Heart left ventricle (tissue), 16 donors: ENCODE results near the gene GCSH. TPM values are rescaled to one million over a fixed set of nuclear protein-coding genes. Genes with fewer than 3 reads are reported as not detected.

Experiments
- ATAC-seq, 4 donors: fragments of 200-7000 bp; cut with Tn5 transposase; one replicate each; pipeline ENCODE4 v1.9.1; 2020 to 2022; ENCODE audit warnings: moderate library complexity in 4 of 4, mild to moderate bottlenecking in 3 of 4, moderate number of reproducible peaks in 1 of 4
- DNase-seq, 5 donors: peaks; one replicate each; pipeline ENCODE4 v3.0.0-alpha.2; 2020
- H3K27ac ChIP-seq, 12 donors: fragments of 200-600 bp; sonication (generic) in 4 of 12; one replicate each; pipeline versions ENCODE4 v1.5.0 to v1.8.0; 2016 to 2022; ENCODE audit warnings: mild to moderate bottlenecking in 2 of 12
- H3K27me3 ChIP-seq, 9 donors: fragments of 200-600 bp; sonication (generic) in 2 of 9; one replicate each; pipeline versions ENCODE4 v1.5.1 to v1.8.0; 2016 to 2022; ENCODE audit warnings: mild to moderate bottlenecking in 3 of 9
- H3K36me3 ChIP-seq, 9 donors: fragments of 200-600 bp; sonication (generic) in 2 of 9; one replicate each; pipeline versions ENCODE4 v1.5.0 to v1.8.0; 2018 to 2022; ENCODE audit warnings: mild to moderate bottlenecking in 2 of 9
- H3K4me1 ChIP-seq, 12 donors: fragments of 200-600 bp; sonication (generic) in 4 of 12; one replicate each; pipeline versions ENCODE4 v1.5.0 to v1.8.0; 2016 to 2022; ENCODE audit warnings: mild to moderate bottlenecking in 3 of 12
- H3K4me3 ChIP-seq, 12 donors: fragments of 200-600 bp; sonication (generic) in 4 of 12; one replicate each; pipeline versions ENCODE4 v1.5.0 to v1.8.0; 2017 to 2022; ENCODE audit warnings: mild to moderate bottlenecking in 9 of 12, moderate library complexity in 4 of 12
- H3K9me3 ChIP-seq, 12 donors: fragments of 200-600 bp; sonication (generic) in 4 of 12; one replicate each; pipeline versions ENCODE4 v1.5.0 to v1.8.0; 2016 to 2022; ENCODE audit warnings: mild to moderate bottlenecking in 1 of 12
- CTCF ChIP-seq, 12 donors: fragments of 200-600 bp; sonication (generic) in 4 of 12; IDR thresholded peaks; one replicate each; pipeline versions ENCODE4 v1.5.0 to v1.8.0; 2018 to 2022; ENCODE audit warnings: antibody characterized with exemption in 12 of 12, mild to moderate bottlenecking in 5 of 12
- POLR2A ChIP-seq, 2 donors: fragments of 450-650 bp; IDR thresholded peaks; one replicate each; pipeline ENCODE4 v1.6.1; 2017; ENCODE audit warnings: antibody characterized with exemption in 2 of 2, mild to moderate bottlenecking in 2 of 2, moderate library complexity in 2 of 2
- WGBS, 4 donors: extraction: QIAGEN DNeasy Blood & Tissue Kit in 2 of 4; methylation state at CpG; one replicate each; pipeline versions ENCODE4 v1.1.5 to v1.1.7; 2013 to 2018; 5-methylcytosine and 5-hydroxymethylcytosine counted together
- intact Hi-C, 10 donors: fragments of 100-400 bp; cut with DNase I; formaldehyde crosslinking; loops; one replicate each; pipeline versions ENCODE4 v1.11.1 to v1.14.2; 2022
- polyA plus RNA-seq, 2 donors: library from polyadenylated mRNA; stranded (reverse); fragments of 200-250 nt; gene quantifications; one replicate each; pipeline ENCODE4 v1.2.3, GENCODE V29; 2013
- total RNA-seq, 9 donors: library from RNA; depleted of rRNA in 2 of 9; stranded (reverse); fragments of >200 nt in 2 of 9; fragmentation: NEBNext Ultra II Directional in 3 of 9; extraction: Animal tissue kit (Norgen Biotek cat#: 25700) in 3 of 9; gene quantifications; one replicate each; pipeline versions ENCODE4 v1.1.0 to v1.2.4, GENCODE V29; 2016 to 2023
- donor health status: ischemic (EF 13 %, LVEDD 7.1; RV severe dilation, severe dysfunction).
- donor health status: healthy with polysubstance abuse.
- donor health status: DM: no; HTN: yes; CAD: no.
- donor health status: DM: no; HTN: no; CAD: no.
- donor health status: ischemic (EF 25% LVEDD 6.9; RV normal size, moderate dysfunction).
- donor health status: ischemic (EF 25% LVEDD 5.7; RV mildly dilated, moderate dysfunction).
- donor health status: healthy.
- donor health status: DM: yes; HTN: yes; CAD: no.
- donor health status: ischemic (EF 35%, LVEDD 5.7; RV mildly dilated, moderate dysfunction).
- donor health status: nonischemic (EF 11% LVEDD 7.7; RV severe dilation, severe dysfunction).
- donor health status: DM: yes; HTN: yes; CAD: no.
- donor health status: PGD.
- donor health status: ischemic (EF 29% LVEDD 5.4; RV normal size, mild dysfunction).
- donor health status: nonischemic (EF 23%, LVEDD 6.1; RV moderate dilation, normal function).

GCSH gene
- total and polyA plus RNA-seq, 11 donors, result 22.3 to 51.2 (median 40.1) TPM

- no peak for DNase-seq
- no peak for TF ChIP-seq CTCF (IDR thresholded peaks at IDR 0.05)
- TF ChIP-seq POLR2A (IDR thresholded peaks at IDR 0.05), result no peak
- ATAC-seq, result no peak
- no peaks in the 10 kb centered on the region for H3K9me3 ChIP-seq
- intact Hi-C loops, result no loop called here
- no peak overlapping the region for H3K27ac ChIP-seq
- H3K4me3 ChIP-seq, result no peak overlapping the region
- no peaks in the 10 kb centered on the region for H3K27me3 ChIP-seq
- peaks cover 0 to 5% (median 0%) of the 10 kb centered on the region in 9 donors for H3K36me3 ChIP-seq
- H3K4me1 ChIP-seq, result no peaks in the 10 kb centered on the region
- 52 to 70% (median 58%) methylated on average over 12 of the region's 12 CpGs for WGBS, 4 donors
Observed at GRCh38 chr16:81136390-81137335, 40.5 kb upstream of the GCSH start.

GRCh38 chr16:81130126-81130525 is 33.9 kb upstream of the GCSH start:
- TF ChIP-seq POLR2A (IDR thresholded peaks at IDR 0.05), result no peak
- no peak for TF ChIP-seq CTCF (IDR thresholded peaks at IDR 0.05)
- Histone ChIP-seq H3K27ac (no peak overlapping the region), H3K27me3 (no peaks in the 10 kb centered on the region), H3K4me3 (no peak overlapping the region), H3K36me3 (peaks cover 0 to 6% (median 0%) of the 10 kb centered on the region in 9 donors), H3K9me3 (no peaks in the 10 kb centered on the region), H3K4me1 (no peaks in the 10 kb centered on the region)
- intact Hi-C loops, result no loop called here
- WGBS, 4 donors, result 86 to 98% (median 89%) methylated on average over 6 of the region's 6 CpGs
- DNase-seq (no peak), ATAC-seq (no peak)

GRCh38 chr16:81128726-81129524 is 32.7 kb upstream of the GCSH start:
- Histone ChIP-seq H3K27ac (no peak overlapping the region), H3K36me3 (peaks cover 0 to 6% (median 0%) of the 10 kb centered on the region in 9 donors), H3K4me3 (no peak overlapping the region), H3K27me3 (no peaks in the 10 kb centered on the region), H3K4me1 (no peaks in the 10 kb centered on the region), H3K9me3 (no peaks in the 10 kb centered on the region)
- DNase-seq (no peak), ATAC-seq (no peak)
- intact Hi-C loops, result no loop called here
- no peak for TF ChIP-seq CTCF (IDR thresholded peaks at IDR 0.05)
- TF ChIP-seq POLR2A (IDR thresholded peaks at IDR 0.05), result no peak
- 86 to 91% (median 91%) methylated on average over 16 of the region's 16 CpGs for WGBS, 4 donors

- no peak for TF ChIP-seq CTCF (IDR thresholded peaks at IDR 0.05)
- TF ChIP-seq POLR2A (IDR thresholded peaks at IDR 0.05), result no peak
- H3K36me3 ChIP-seq, result peaks cover 0 to 10% (median 0%) of the 10 kb centered on the region in 9 donors
- no peaks in the 10 kb centered on the region for H3K4me1 ChIP-seq
- H3K4me3 ChIP-seq, result no peak overlapping the region
- DNase-seq (no peak), ATAC-seq (no peak)
- intact Hi-C loops, result no loop called here
- no peaks in the 10 kb centered on the region for H3K9me3 ChIP-seq
- 71 to 81% (median 73%) methylated on average over 5 of the region's 5 CpGs for WGBS, 4 donors
- H3K27ac ChIP-seq, result no peak overlapping the region
- no peaks in the 10 kb centered on the region for H3K27me3 ChIP-seq
Observed at GRCh38 chr16:81127051-81127450, 30.9 kb upstream of the GCSH start.
